GM12891 (cell line): ENCODE results near the gene CCSER1.

Experiments used
- POLR2A ChIP-seq: IDR thresholded peaks from 2 replicates; pipeline ENCODE4 v1.6.1; 2011; ENCODE audit warnings: low read depth, low read length, control low read depth
- POLR2AphosphoS5 ChIP-seq: IDR thresholded peaks from 2 replicates; pipeline ENCODE4 v1.6.1; 2011; ENCODE audit warnings: low read depth, low read length, control low read depth
- POU2F2 ChIP-seq: IDR thresholded peaks from 2 replicates; pipeline ENCODE4 v1.6.1; 2011; ENCODE audit warnings: low read depth, mild to moderate bottlenecking, control low read depth, low read length, moderate library complexity
- TAF1 ChIP-seq: IDR thresholded peaks from 2 replicates; pipeline ENCODE4 v1.6.1; 2011; ENCODE audit warnings: low read depth, low read length, control low read depth

DNA sequence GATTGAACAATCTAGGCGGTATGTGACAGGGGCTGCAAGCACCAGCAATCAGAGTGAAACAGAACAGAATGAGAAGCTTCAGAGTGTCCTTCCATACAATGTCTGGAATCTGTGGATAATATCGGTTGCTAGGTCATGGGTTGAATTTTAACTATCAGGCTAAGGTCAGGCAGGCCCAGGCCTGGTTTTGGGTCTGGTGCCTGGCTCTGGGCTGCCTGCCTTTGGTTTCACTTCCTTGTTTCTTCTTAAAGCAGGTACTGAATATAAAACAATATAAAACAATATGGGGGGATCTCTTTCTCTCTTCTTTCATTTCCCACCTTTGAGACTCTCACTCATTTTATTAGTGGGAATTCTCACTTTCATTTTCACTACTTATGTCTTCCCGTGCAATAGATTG lies 962.0 kb downstream of the CCSER1 start:
- TF ChIP-seq POLR2AphosphoS5 (no peak), POLR2A (no peak), TAF1 (no peak), POU2F2 (no peak)
